Liver (tissue), 9 donors: ENCODE measurements around the gene KIF1A. TPM values are rescaled to one million over a fixed set of nuclear protein-coding genes. Genes with fewer than 3 reads are reported as not detected.

Source experiments
- DNase-seq: peaks from one replicate; pipeline ENCODE4 v3.0.0-alpha.2; 2017; ENCODE audit warnings: low spot score
- H3K27ac ChIP-seq, 2 donors: one replicate each; pipeline ENCODE4 v1.7.0; 2013; ENCODE audit warnings: inconsistent platforms in 2 of 2, low read length in 2 of 2, control low read depth in 1 of 2, low read depth in 1 of 2, mild to moderate bottlenecking in 1 of 2
- H3K27me3 ChIP-seq, 4 donors: one replicate each; pipeline versions ENCODE4 v1.6.1 to v1.7.0; 2013; ENCODE audit warnings: low read length in 3 of 4, inconsistent platforms in 1 of 4, mild to moderate bottlenecking in 1 of 4, moderate library complexity in 1 of 4; ENCODE audit not compliant: control insufficient read depth in 4 of 4, insufficient read depth in 4 of 4
- H3K36me3 ChIP-seq, 4 donors: one replicate each; pipeline versions ENCODE4 v1.6.1 to v1.7.0; 2013; ENCODE audit warnings: low read length in 3 of 4, mild to moderate bottlenecking in 3 of 4, low read depth in 1 of 4, moderate library complexity in 1 of 4; ENCODE audit not compliant: control insufficient read depth in 4 of 4, insufficient read depth in 3 of 4
- H3K4me1 ChIP-seq, 4 donors: one replicate each; pipeline versions ENCODE4 v1.6.1 to v1.7.0; 2013; ENCODE audit warnings: low read length in 3 of 4, mild to moderate bottlenecking in 3 of 4, moderate library complexity in 1 of 4; ENCODE audit not compliant: control insufficient read depth in 4 of 4, insufficient read depth in 4 of 4
- H3K4me3 ChIP-seq, 3 donors: one replicate each; pipeline versions ENCODE4 v1.6.1 to v1.7.0; 2013; ENCODE audit warnings: low read length in 3 of 3, control low read depth in 1 of 3, low read depth in 1 of 3, mild to moderate bottlenecking in 1 of 3
- H3K9ac ChIP-seq, 2 donors: one replicate each; pipeline ENCODE4 v1.7.0; 2013; ENCODE audit warnings: low read length in 2 of 2, mild to moderate bottlenecking in 2 of 2, moderate library complexity in 2 of 2, control low read depth in 1 of 2, low read depth in 1 of 2
- H3K9me3 ChIP-seq, 4 donors: one replicate each; pipeline versions ENCODE4 v1.6.1 to v1.7.0; 2013; ENCODE audit warnings: low read length in 3 of 4; ENCODE audit not compliant: control insufficient read depth in 4 of 4
- EGR1 ChIP-seq, 2 donors: IDR thresholded peaks; 2 replicates each; pipeline ENCODE4 v1.6.1; 2016 to 2018; ENCODE audit warnings: antibody characterized with exemption in 2 of 2, low read depth in 2 of 2
- FOXA1 ChIP-seq: IDR thresholded peaks from 2 replicates; pipeline ENCODE4 v1.6.1; 2016; ENCODE audit warnings: antibody characterized with exemption
- FOXA2 ChIP-seq: IDR thresholded peaks from 2 replicates; pipeline ENCODE4 v1.6.1; 2016; ENCODE audit warnings: antibody characterized with exemption
- GABPA ChIP-seq, 2 donors: IDR thresholded peaks in 1 of 2; conservative IDR thresholded peaks in 1 of 2; 2 replicates each; pipeline ENCODE4 v1.6.1; 2016; ENCODE audit warnings: antibody characterized with exemption in 2 of 2, mild to moderate bottlenecking in 1 of 2, moderate library complexity in 1 of 2
- HNF4A ChIP-seq, 2 donors: conservative IDR thresholded peaks; 2 replicates each; pipeline ENCODE4 v1.6.1; 2016; ENCODE audit warnings: antibody characterized with exemption in 2 of 2, mild to moderate bottlenecking in 2 of 2
- HNF4G ChIP-seq: IDR thresholded peaks from 2 replicates; pipeline ENCODE4 v1.6.1; 2016; ENCODE audit warnings: antibody characterized with exemption
- JUND ChIP-seq, 2 donors: IDR thresholded peaks; 2 replicates each; pipeline ENCODE4 v1.6.1; 2016; ENCODE audit warnings: antibody characterized with exemption in 2 of 2
- NR2F2 ChIP-seq: IDR thresholded peaks from 2 replicates; pipeline ENCODE4 v1.6.1; 2016; ENCODE audit warnings: antibody characterized with exemption
- RAD21 ChIP-seq, 2 donors: IDR thresholded peaks; 2 replicates each; pipeline ENCODE4 v1.6.1; 2016; ENCODE audit warnings: antibody characterized with exemption in 2 of 2, mild to moderate bottlenecking in 2 of 2
- RXRA ChIP-seq, 2 donors: IDR thresholded peaks; 2 replicates each; pipeline ENCODE4 v1.6.1; 2017 to 2018; ENCODE audit warnings: antibody characterized with exemption in 2 of 2, mild to moderate bottlenecking in 1 of 2
- SP1 ChIP-seq: IDR thresholded peaks from 2 replicates; pipeline ENCODE4 v1.6.1; 2018; ENCODE audit warnings: antibody characterized with exemption, mild to moderate bottlenecking
- TAF1 ChIP-seq: conservative IDR thresholded peaks from 2 replicates; pipeline ENCODE4 v1.6.1; 2016; ENCODE audit warnings: antibody characterized with exemption, mild to moderate bottlenecking
- YY1 ChIP-seq: IDR thresholded peaks from 2 replicates; pipeline ENCODE4 v1.6.1; 2016; ENCODE audit warnings: antibody characterized with exemption, mild to moderate bottlenecking
- WGBS: extraction: QIAGEN DNeasy Blood & Tissue Kit; methylation state at CpG from one replicate; pipeline ENCODE4 v1.1.7; 2013; 5-methylcytosine and 5-hydroxymethylcytosine counted together
- polyA plus RNA-seq, 2 donors: library from polyadenylated mRNA; stranded (reverse) in 1 of 2; unstranded in 1 of 2; fragments of 200-250 nt in 1 of 2; fragments of >200 nt in 1 of 2; fragmentation: Nextera tagmentation in 1 of 2; extraction: Ambion mirVana in 1 of 2; gene quantifications; one replicate each; pipeline versions ENCODE4 v1.2.1 to v1.2.3, GENCODE V29; 2013 to 2015
- total RNA-seq, 2 donors: library from RNA; depleted of rRNA; stranded (reverse); fragments of >200 nt; gene quantifications; one replicate each; pipeline ENCODE4 v1.2.3, GENCODE V29; 2014
- TF ChIP-seq, protein P1 (sequence below): fragments of 150-350 bp; IDR thresholded peaks from 2 replicates; pipeline ENCODE4 v1.5.1; 2017; ENCODE audit warnings: improper control_type of control experiment, low read depth, low read length; ENCODE audit not compliant: missing input control
- TF ChIP-seq, protein P2 (sequence below): IDR thresholded peaks from 2 replicates; pipeline ENCODE4 v1.6.1; 2016; ENCODE audit warnings: antibody characterized with exemption, mild to moderate bottlenecking
- TF ChIP-seq, protein P3 (sequence below): IDR thresholded peaks from 2 replicates; pipeline ENCODE4 v1.6.1; 2016; ENCODE audit warnings: antibody characterized with exemption
- TF ChIP-seq, protein P4 (sequence below): IDR thresholded peaks from 2 replicates; pipeline ENCODE4 v1.6.1; 2016; ENCODE audit warnings: antibody characterized with exemption
- TF ChIP-seq, protein P5 (sequence below): IDR thresholded peaks from 2 replicates; pipeline ENCODE4 v1.6.1; 2016; ENCODE audit warnings: antibody characterized with exemption
- donor health status: healthy.
- donor health status: healthy.
- donor health status: healthy.
- donor health status: healthy.
- donor health status: healthy.

KIF1A gene
- total and polyA plus RNA-seq, 4 donors, result 0.03 to 0.21 (median 0.11) TPM

DNA sequence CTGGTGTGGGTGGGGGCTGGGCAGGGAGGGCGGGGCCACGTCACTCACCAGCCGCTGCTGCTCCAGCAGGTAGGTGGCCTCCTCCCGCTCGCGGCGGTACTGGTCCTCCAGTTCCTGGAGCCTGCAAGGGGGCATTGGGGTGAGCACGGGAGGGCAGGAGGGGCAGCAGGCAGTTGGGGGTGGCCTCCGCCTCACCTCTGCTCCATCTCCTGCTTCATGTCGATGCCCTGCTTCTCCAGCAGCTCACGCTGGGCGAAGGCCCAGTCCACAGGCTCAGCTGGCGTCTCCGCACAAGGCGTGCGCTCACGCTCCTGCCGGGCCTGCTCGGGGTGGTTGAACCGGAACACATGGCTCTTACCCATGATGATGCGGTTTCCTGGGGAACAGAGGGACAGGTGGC is 57.0 kb downstream of the KIF1A start:
- no peaks in the 10 kb centered on the region for H3K36me3 ChIP-seq
- DNase-seq, result no peak
- 95% methylated on average over 21 of the region's 21 CpGs for WGBS

DNA sequence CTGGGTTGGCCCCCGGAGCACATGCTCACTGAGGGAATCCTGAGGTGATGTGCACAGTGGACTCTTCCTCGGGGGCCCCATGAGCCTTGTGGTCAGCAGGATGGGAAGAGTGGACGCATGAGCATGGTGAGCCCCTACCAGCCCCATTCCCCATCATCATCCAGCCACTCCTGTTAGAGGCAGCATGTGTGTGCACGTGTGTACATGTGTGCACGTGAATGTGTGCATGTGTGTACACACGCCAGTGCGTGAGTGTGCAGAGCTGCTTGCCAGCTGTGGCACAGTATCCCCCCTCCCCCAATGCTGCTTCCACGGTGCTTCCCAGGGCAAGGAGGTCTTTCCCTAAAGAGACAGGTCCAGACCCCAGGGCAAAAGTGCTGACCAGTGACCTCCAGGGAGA is 57.8 kb downstream of the KIF1A start:
- H3K36me3 ChIP-seq, result no peaks in the 10 kb centered on the region
- 93% methylated on average over 8 of the region's 8 CpGs for WGBS
- TF ChIP-seq, protein P1, sequence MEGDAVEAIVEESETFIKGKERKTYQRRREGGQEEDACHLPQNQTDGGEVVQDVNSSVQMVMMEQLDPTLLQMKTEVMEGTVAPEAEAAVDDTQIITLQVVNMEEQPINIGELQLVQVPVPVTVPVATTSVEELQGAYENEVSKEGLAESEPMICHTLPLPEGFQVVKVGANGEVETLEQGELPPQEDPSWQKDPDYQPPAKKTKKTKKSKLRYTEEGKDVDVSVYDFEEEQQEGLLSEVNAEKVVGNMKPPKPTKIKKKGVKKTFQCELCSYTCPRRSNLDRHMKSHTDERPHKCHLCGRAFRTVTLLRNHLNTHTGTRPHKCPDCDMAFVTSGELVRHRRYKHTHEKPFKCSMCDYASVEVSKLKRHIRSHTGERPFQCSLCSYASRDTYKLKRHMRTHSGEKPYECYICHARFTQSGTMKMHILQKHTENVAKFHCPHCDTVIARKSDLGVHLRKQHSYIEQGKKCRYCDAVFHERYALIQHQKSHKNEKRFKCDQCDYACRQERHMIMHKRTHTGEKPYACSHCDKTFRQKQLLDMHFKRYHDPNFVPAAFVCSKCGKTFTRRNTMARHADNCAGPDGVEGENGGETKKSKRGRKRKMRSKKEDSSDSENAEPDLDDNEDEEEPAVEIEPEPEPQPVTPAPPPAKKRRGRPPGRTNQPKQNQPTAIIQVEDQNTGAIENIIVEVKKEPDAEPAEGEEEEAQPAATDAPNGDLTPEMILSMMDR, result no peak
- TF ChIP-seq SP1, result no peak
- no peak for TF ChIP-seq RXRA (IDR thresholded peaks at IDR 0.05)
- TF ChIP-seq FOXA2, result no peak
- TF ChIP-seq, protein P2, sequence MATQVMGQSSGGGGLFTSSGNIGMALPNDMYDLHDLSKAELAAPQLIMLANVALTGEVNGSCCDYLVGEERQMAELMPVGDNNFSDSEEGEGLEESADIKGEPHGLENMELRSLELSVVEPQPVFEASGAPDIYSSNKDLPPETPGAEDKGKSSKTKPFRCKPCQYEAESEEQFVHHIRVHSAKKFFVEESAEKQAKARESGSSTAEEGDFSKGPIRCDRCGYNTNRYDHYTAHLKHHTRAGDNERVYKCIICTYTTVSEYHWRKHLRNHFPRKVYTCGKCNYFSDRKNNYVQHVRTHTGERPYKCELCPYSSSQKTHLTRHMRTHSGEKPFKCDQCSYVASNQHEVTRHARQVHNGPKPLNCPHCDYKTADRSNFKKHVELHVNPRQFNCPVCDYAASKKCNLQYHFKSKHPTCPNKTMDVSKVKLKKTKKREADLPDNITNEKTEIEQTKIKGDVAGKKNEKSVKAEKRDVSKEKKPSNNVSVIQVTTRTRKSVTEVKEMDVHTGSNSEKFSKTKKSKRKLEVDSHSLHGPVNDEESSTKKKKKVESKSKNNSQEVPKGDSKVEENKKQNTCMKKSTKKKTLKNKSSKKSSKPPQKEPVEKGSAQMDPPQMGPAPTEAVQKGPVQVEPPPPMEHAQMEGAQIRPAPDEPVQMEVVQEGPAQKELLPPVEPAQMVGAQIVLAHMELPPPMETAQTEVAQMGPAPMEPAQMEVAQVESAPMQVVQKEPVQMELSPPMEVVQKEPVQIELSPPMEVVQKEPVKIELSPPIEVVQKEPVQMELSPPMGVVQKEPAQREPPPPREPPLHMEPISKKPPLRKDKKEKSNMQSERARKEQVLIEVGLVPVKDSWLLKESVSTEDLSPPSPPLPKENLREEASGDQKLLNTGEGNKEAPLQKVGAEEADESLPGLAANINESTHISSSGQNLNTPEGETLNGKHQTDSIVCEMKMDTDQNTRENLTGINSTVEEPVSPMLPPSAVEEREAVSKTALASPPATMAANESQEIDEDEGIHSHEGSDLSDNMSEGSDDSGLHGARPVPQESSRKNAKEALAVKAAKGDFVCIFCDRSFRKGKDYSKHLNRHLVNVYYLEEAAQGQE, result no peak
- no peak for TF ChIP-seq FOXA1

More for the DNA sequence above, 57.0 kb downstream of the KIF1A start:
- Histone ChIP-seq H3K9ac (no peak overlapping the region), H3K4me3 (no peak overlapping the region), H3K27me3 (no peaks in the 10 kb centered on the region), H3K9me3 (no peaks in the 10 kb centered on the region), H3K27ac (no peak overlapping the region), H3K4me1 (no peaks in the 10 kb centered on the region)
- no peak for TF ChIP-seq RAD21 (IDR thresholded peaks at IDR 0.05)
- TF ChIP-seq NR2F2, result no peak
- TF ChIP-seq, protein P2, result no peak
- TF ChIP-seq, protein P3, sequence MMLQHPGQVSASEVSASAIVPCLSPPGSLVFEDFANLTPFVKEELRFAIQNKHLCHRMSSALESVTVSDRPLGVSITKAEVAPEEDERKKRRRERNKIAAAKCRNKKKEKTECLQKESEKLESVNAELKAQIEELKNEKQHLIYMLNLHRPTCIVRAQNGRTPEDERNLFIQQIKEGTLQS, result no peak
- TF ChIP-seq JUND (IDR thresholded peaks at IDR 0.05), result no peak
- TF ChIP-seq GABPA (IDR thresholded peaks at IDR 0.05 in 1 of 2, conservative IDR thresholded peaks at IDR 0.05 in 1 of 2), result no peak
- no peak for TF ChIP-seq FOXA2
- TF ChIP-seq RXRA (IDR thresholded peaks at IDR 0.05), result no peak
- no peak for TF ChIP-seq HNF4A (conservative IDR thresholded peaks at IDR 0.05)
- no peak for TF ChIP-seq EGR1 (IDR thresholded peaks at IDR 0.05; ENCODE audit: low read depth in 2 of 2)
- no peak for TF ChIP-seq YY1
- TF ChIP-seq HNF4G, result no peak
- TF ChIP-seq, protein P4, sequence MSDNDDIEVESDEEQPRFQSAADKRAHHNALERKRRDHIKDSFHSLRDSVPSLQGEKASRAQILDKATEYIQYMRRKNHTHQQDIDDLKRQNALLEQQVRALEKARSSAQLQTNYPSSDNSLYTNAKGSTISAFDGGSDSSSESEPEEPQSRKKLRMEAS, result no peak
- TF ChIP-seq TAF1, result no peak
- no peak for TF ChIP-seq SP1
- no peak for TF ChIP-seq FOXA1
- TF ChIP-seq, protein P1, result no peak
- TF ChIP-seq, protein P5, sequence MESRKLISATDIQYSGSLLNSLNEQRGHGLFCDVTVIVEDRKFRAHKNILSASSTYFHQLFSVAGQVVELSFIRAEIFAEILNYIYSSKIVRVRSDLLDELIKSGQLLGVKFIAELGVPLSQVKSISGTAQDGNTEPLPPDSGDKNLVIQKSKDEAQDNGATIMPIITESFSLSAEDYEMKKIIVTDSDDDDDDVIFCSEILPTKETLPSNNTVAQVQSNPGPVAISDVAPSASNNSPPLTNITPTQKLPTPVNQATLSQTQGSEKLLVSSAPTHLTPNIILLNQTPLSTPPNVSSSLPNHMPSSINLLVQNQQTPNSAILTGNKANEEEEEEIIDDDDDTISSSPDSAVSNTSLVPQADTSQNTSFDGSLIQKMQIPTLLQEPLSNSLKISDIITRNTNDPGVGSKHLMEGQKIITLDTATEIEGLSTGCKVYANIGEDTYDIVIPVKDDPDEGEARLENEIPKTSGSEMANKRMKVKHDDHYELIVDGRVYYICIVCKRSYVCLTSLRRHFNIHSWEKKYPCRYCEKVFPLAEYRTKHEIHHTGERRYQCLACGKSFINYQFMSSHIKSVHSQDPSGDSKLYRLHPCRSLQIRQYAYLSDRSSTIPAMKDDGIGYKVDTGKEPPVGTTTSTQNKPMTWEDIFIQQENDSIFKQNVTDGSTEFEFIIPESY, result no peak

More for the DNA sequence above, 57.8 kb downstream of the KIF1A start:
- DNase-seq, result no peak
- Histone ChIP-seq H3K27ac (no peak overlapping the region), H3K9ac (no peak overlapping the region), H3K4me1 (no peaks in the 10 kb centered on the region), H3K27me3 (no peaks in the 10 kb centered on the region), H3K4me3 (no peak overlapping the region), H3K9me3 (no peaks in the 10 kb centered on the region)
